ENCODE results near the gene FARP2.

FARP2 gene

GRCh38 chr2:241325257-241325656 lies 30.8 kb upstream of the FARP2 start:
- DNase-seq: no peak

- no peak for DNase-seq
Observed at GRCh38 chr2:241329669-241330615, 26.1 kb upstream of the FARP2 start.

- no peak for DNase-seq
Observed at GRCh38 chr2:241330616-241330981, 25.5 kb upstream of the FARP2 start.

- no peak for DNase-seq
Observed at GRCh38 chr2:241334813-241335212, 21.3 kb upstream of the FARP2 start.

GRCh38 chr2:241339839-241340630 lies 16.1 kb upstream of the FARP2 start:
- DNase-seq: no peak

GRCh38 chr2:241340631-241341163 lies 15.4 kb upstream of the FARP2 start:
- no peak for DNase-seq

- no peak for DNase-seq
Observed at GRCh38 chr2:241344925-241345651, 11.0 kb upstream of the FARP2 start.

- DNase-seq: no peak
Observed at GRCh38 chr2:241349941-241350340, 6.1 kb upstream of the FARP2 start.

GRCh38 chr2:241350530-241350877 lies 5.6 kb upstream of the FARP2 start:
- no peak for DNase-seq

GRCh38 chr2:241350878-241351639 lies 5.0 kb upstream of the FARP2 start:
- DNase-seq: no peak

GRCh38 chr2:241351640-241352031 lies 4.4 kb upstream of the FARP2 start:
- DNase-seq: no peak

GRCh38 chr2:241352227-241352626 lies 3.9 kb upstream of the FARP2 start:
- DNase-seq: no peak

- DNase-seq: peak in 30 of 56 donors; percentile 11 to 88 (median 52)
Observed at GRCh38 chr2:241354668-241355658, 1.1 kb upstream of the FARP2 start.

GRCh38 chr2:241356871-241357260 lies 781 bp downstream of the FARP2 start:
- DNase-seq: no peak

GRCh38 chr2:241357531-241357930 lies 1.4 kb downstream of the FARP2 start:
- DNase-seq: no peak

- DNase-seq: peak in 1 of 56 donors; percentile 24
Observed at GRCh38 chr2:241358470-241358869, 2.4 kb downstream of the FARP2 start.

GRCh38 chr2:241359481-241360045 lies 3.5 kb downstream of the FARP2 start:
- no peak for DNase-seq

GRCh38 chr2:241363426-241363825 lies 7.3 kb downstream of the FARP2 start:
- no peak for DNase-seq

- DNase-seq: no peak
Observed at GRCh38 chr2:241364781-241365180, 8.7 kb downstream of the FARP2 start.

All from amygdala (tissue), 56 donors.